ENCODE results near the gene ARL15. TPM values are rescaled to one million over a fixed set of nuclear protein-coding genes. Genes with fewer than 3 reads are reported as not detected.

The ARL15 gene
- total RNA-seq, 1 donor from 2014 or later = 74.4 TPM

DNA sequence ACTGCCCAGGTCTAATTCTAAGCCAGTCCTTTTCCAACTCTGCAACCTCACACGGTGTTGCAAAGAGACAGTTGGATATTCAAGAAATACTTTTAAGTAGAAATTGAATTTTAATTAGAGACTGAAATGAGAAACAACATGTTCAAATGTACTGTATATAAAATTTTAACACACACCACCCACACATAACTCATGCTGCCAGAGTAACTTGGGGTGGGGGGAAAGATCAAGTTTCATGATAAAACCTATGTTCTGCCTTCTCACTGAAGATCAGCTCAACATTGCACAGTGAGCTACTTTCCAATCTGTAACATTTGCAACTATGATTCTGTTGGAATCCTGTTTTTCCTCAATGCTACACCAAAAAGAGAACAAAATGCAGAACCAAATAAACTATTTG is 17.5 kb downstream of the ARL15 start:
- no peak overlapping the region for H3K27ac ChIP-seq
- no peak overlapping the region for H3K4me3 ChIP-seq
- TF ChIP-seq POLR2AphosphoS5 (IDR thresholded peaks at IDR 0.05; ENCODE audit: insufficient read depth in 1 of 2, low read depth in 1 of 2) (no peak), POLR2A (IDR thresholded peaks at IDR 0.05) (no peak)
- TF ChIP-seq, protein P1, sequence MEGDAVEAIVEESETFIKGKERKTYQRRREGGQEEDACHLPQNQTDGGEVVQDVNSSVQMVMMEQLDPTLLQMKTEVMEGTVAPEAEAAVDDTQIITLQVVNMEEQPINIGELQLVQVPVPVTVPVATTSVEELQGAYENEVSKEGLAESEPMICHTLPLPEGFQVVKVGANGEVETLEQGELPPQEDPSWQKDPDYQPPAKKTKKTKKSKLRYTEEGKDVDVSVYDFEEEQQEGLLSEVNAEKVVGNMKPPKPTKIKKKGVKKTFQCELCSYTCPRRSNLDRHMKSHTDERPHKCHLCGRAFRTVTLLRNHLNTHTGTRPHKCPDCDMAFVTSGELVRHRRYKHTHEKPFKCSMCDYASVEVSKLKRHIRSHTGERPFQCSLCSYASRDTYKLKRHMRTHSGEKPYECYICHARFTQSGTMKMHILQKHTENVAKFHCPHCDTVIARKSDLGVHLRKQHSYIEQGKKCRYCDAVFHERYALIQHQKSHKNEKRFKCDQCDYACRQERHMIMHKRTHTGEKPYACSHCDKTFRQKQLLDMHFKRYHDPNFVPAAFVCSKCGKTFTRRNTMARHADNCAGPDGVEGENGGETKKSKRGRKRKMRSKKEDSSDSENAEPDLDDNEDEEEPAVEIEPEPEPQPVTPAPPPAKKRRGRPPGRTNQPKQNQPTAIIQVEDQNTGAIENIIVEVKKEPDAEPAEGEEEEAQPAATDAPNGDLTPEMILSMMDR (IDR thresholded peaks at IDR 0.05) = no peak
- H3K36me3 ChIP-seq = no peaks in the 10 kb centered on the region
- no peaks in the 10 kb centered on the region for H3K9me3 ChIP-seq
- H3K27me3 ChIP-seq = no peaks in the 10 kb centered on the region
- DNase-seq (ENCODE audit: extremely low spot score in 2 of 2) = no peak
- H3K4me1 ChIP-seq = peaks cover 21% of the 10 kb centered on the region
- intact Hi-C loops (cut with DNase I) = no loop called here

DNA sequence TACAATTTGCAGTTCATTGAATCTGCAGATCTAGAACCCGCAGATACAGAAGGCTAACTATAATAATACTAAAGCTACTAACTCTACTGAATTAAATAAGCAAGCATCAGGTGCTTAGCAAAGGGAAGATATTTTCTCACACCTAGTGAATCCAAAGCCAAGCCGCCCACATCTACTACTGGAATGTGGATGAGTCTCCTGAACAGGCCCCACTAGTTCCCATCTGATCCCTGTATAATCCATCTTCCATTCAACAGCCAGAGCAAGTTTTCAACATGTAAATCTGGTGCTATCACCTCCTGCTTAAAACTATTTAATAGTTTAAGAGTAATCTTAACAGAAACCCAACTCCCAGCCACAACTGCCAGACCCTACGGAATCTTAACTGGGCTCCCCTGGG is 18.9 kb downstream of the ARL15 start:
- Histone ChIP-seq H3K9me3 (no peaks in the 10 kb centered on the region), H3K27me3 (no peaks in the 10 kb centered on the region), H3K4me3 (no peak overlapping the region), H3K36me3 (no peaks in the 10 kb centered on the region), H3K4me1 (peaks cover 16% of the 10 kb centered on the region), H3K27ac (no peak overlapping the region)
- TF ChIP-seq POLR2AphosphoS5 (IDR thresholded peaks at IDR 0.05; ENCODE audit: insufficient read depth in 1 of 2, low read depth in 1 of 2) (no peak), POLR2A (IDR thresholded peaks at IDR 0.05) (no peak)
- TF ChIP-seq, protein P1 (IDR thresholded peaks at IDR 0.05) = no peak
- DNase-seq (ENCODE audit: extremely low spot score in 2 of 2) = no peak
- intact Hi-C loops (cut with DNase I) = no loop called here

DNA sequence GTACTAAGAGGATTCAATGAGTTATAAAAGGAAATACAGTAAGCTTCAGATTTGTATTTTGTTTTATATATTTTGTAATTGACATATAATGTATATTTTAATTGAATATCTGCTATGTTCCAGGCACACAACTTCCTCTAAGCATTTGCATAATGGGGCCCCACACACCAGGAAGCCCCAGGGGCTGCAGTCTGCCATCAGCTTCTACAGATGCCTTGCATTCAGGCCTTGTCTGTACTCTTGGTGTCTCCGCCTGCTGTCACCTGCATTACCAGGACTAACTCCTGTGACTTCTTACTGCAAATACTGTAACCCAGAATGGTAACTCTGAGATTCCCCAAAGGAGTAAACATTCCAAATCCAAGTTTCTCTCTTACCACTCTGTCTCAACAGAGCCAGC is 20.6 kb downstream of the ARL15 start:
- intact Hi-C loops (cut with DNase I) = no loop called here
- TF ChIP-seq, protein P1 (IDR thresholded peaks at IDR 0.05) = no peak
- TF ChIP-seq POLR2A (IDR thresholded peaks at IDR 0.05) (no peak), POLR2AphosphoS5 (IDR thresholded peaks at IDR 0.05; ENCODE audit: insufficient read depth in 1 of 2, low read depth in 1 of 2) (no peak)
- H3K4me3 ChIP-seq = no peak overlapping the region
- no peak for DNase-seq (ENCODE audit: extremely low spot score in 2 of 2)
- no peaks in the 10 kb centered on the region for H3K9me3 ChIP-seq
- no peaks in the 10 kb centered on the region for H3K36me3 ChIP-seq
- H3K27me3 ChIP-seq = no peaks in the 10 kb centered on the region
- H3K4me1 ChIP-seq = peaks cover 11% of the 10 kb centered on the region
- no peak overlapping the region for H3K27ac ChIP-seq

DNA sequence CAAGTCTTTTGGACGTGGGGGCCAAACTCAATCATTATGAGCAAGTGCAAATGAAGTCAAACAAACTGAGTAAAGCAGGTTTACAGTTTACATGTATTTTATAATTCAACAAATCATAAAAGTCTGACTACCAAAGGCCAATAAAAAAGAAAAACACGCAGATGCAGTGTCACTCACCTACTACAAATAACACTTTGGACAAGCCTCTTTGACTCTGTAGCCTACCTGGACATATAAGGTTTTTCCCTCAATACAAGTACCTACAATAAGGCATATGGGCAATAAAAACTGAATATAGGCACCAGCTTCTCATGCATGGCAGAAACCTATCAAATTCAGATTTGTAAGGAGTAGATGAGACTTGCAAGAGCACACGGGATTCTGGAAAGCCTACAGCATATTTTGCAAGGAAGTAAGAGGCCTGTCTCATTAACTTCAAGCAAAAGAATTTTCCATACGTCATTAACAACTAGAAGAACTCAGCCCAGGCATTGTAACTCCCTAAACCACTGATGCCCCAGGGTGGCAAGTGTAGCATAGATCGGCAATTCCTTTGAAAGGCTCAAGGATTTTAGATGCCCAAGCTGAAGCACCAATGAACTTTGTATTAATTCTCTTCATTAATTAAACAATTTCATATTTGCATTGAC is 21.7 kb downstream of the ARL15 start:
- intact Hi-C loops (cut with DNase I) = no loop called here
- H3K27ac ChIP-seq = no peak overlapping the region
- no peak for DNase-seq (ENCODE audit: extremely low spot score in 2 of 2)
- peaks cover 11% of the 10 kb centered on the region for H3K4me1 ChIP-seq
- no peak for TF ChIP-seq POLR2A (IDR thresholded peaks at IDR 0.05)
- TF ChIP-seq POLR2AphosphoS5 (IDR thresholded peaks at IDR 0.05; ENCODE audit: insufficient read depth in 1 of 2, low read depth in 1 of 2) = no peak
- TF ChIP-seq, protein P1 (IDR thresholded peaks at IDR 0.05) = no peak
- no peaks in the 10 kb centered on the region for H3K9me3 ChIP-seq
- H3K4me3 ChIP-seq = no peak overlapping the region
- no peaks in the 10 kb centered on the region for H3K36me3 ChIP-seq
- H3K27me3 ChIP-seq = no peaks in the 10 kb centered on the region

DNA sequence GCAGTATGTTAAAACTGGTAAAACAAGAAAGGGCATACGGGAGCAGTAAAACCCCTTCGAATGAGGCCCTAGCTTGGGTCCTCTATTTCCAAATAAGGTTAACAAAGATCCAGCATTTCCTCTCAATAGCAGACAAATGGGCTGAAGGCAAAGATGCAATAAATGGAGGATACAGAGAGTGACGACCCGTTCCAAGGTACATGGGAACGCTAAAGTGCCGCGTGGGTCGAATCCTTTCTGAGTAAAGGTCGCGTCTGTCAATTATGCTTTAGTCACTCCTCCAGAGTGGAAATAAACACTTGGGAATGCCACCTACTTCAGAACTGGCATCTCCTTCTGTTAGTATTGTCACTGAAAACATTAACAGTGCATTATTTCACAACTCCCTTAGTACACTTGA is 24.7 kb downstream of the ARL15 start:
- no peak overlapping the region for H3K27ac ChIP-seq
- intact Hi-C loops (cut with DNase I) = no loop called here
- no peaks in the 10 kb centered on the region for H3K36me3 ChIP-seq
- peaks cover 11% of the 10 kb centered on the region for H3K4me1 ChIP-seq
- TF ChIP-seq, protein P1 (IDR thresholded peaks at IDR 0.05) = no peak
- TF ChIP-seq POLR2AphosphoS5 (IDR thresholded peaks at IDR 0.05; ENCODE audit: insufficient read depth in 1 of 2, low read depth in 1 of 2) = no peak
- no peak for TF ChIP-seq POLR2A (IDR thresholded peaks at IDR 0.05)
- no peak overlapping the region for H3K4me3 ChIP-seq
- H3K27me3 ChIP-seq = no peaks in the 10 kb centered on the region
- no peak for DNase-seq (ENCODE audit: extremely low spot score in 2 of 2)
- H3K9me3 ChIP-seq = no peaks in the 10 kb centered on the region

All from vagina (tissue), 2 donors.